T follicular helper cell (primary cell): Measurements from ENCODE around the gene TSC22D1.

ENCODE experiments used
- DNase-seq: peaks from one replicate; pipeline ENCODE4 v3.0.0-alpha.2; 2020; ENCODE audit warnings: low read depth

TSC22D1 gene

GRCh38 chr13:44382635-44383145 is 193.4 kb downstream of the TSC22D1 start:
- no peak for DNase-seq
